ENCODE measurements around the gene VPS37C. TPM values are rescaled to one million over a fixed set of nuclear protein-coding genes. Genes with fewer than 3 reads are reported as not detected.

Gene VPS37C
- total RNA-seq, 6 donors from 2014 or later = 14.7 to 42.0 (median 24.3) TPM

- Histone ChIP-seq H3K36me3 (peaks cover 0 to 22% (median 8%) of the 10 kb centered on the region in 4 donors), H3K4me1 (peaks cover 4 to 32% (median 14%) of the 10 kb centered on the region in 4 donors), H3K27me3 (no peaks in the 10 kb centered on the region), H3K27ac (no peak overlapping the region), H3K4me3 (no peak overlapping the region), H3K9me3 (no peaks in the 10 kb centered on the region)
- DNase-seq (peak in 1 of 2 donors; percentile 85), ATAC-seq (ENCODE audit: low FRiP score in 2 of 2) (peak in 1 of 2 donors; percentile 16)
- TF ChIP-seq EP300 (IDR thresholded peaks at IDR 0.05) (no peak), CTCF (IDR thresholded peaks at IDR 0.05) (no peak), POLR2AphosphoS5 (IDR thresholded peaks at IDR 0.05) (no peak)
- 63 to 81% methylated on average over 3 to 9 of the region's 10 CpGs for WGBS, 2 donors
Observed at GRCh38 chr11:61141601-61142028, 19.6 kb downstream of the VPS37C start.

- ATAC-seq (ENCODE audit: low FRiP score in 2 of 2) (no peak), DNase-seq (no peak)
- peaks cover 4 to 22% (median 11%) of the 10 kb centered on the region in 4 donors for H3K4me1 ChIP-seq
- no peaks in the 10 kb centered on the region for H3K9me3 ChIP-seq
- no peak overlapping the region for H3K4me3 ChIP-seq
- 79 to 81% methylated on average over 3 to 4 of the region's 4 CpGs for WGBS, 2 donors
- H3K27me3 ChIP-seq = no peaks in the 10 kb centered on the region
- H3K36me3 ChIP-seq = peaks cover 0 to 24% (median 8%) of the 10 kb centered on the region in 4 donors
- no peak overlapping the region for H3K27ac ChIP-seq
- no peak for TF ChIP-seq POLR2AphosphoS5 (IDR thresholded peaks at IDR 0.05)
- TF ChIP-seq EP300 (IDR thresholded peaks at IDR 0.05) = no peak
- TF ChIP-seq CTCF (IDR thresholded peaks at IDR 0.05) = no peak
- no peak for TF ChIP-seq POLR2A (IDR thresholded peaks at IDR 0.05)
Observed at GRCh38 chr11:61140416-61140815, 20.8 kb downstream of the VPS37C start.

GRCh38 chr11:61139387-61139786, 21.8 kb downstream of the VPS37C start:
- no peak overlapping the region for H3K27ac ChIP-seq
- no peak overlapping the region for H3K4me3 ChIP-seq
- H3K4me1 ChIP-seq = peaks cover 4 to 22% (median 11%) of the 10 kb centered on the region in 4 donors
- no peaks in the 10 kb centered on the region for H3K27me3 ChIP-seq
- no peaks in the 10 kb centered on the region for H3K9me3 ChIP-seq
- TF ChIP-seq POLR2A (IDR thresholded peaks at IDR 0.05) = no peak
- TF ChIP-seq EP300 (IDR thresholded peaks at IDR 0.05) = no peak
- no peak for TF ChIP-seq CTCF (IDR thresholded peaks at IDR 0.05)
- TF ChIP-seq POLR2AphosphoS5 (IDR thresholded peaks at IDR 0.05) = no peak
- ATAC-seq (ENCODE audit: low FRiP score in 2 of 2) (no peak), DNase-seq (no peak)
- H3K36me3 ChIP-seq = peaks cover 0 to 32% (median 12%) of the 10 kb centered on the region in 4 donors
- 39 to 61% methylated on average over 6 of the region's 6 CpGs for WGBS, 2 donors

DNA sequence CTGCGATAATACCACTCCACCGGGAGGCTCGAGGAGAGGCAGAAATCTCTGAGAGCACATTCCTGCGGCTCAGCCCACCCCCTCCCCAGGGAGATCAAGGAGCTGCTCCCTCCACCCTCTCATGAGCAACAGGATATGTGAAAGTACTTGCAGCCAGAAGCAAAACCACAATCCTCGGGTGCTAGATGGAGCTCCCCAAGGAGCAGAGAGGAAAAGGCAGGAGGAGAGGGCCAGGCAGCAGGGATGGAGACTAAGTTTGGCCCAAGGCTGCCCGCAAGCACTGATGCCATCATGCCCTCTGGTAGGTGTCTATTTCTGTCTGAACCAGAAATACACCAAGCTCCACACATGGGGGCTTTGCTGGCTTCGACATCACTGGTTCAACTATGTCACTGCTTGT, 22.3 kb downstream of the VPS37C start:
- no peaks in the 10 kb centered on the region for H3K9me3 ChIP-seq
- H3K4me3 ChIP-seq = no peak overlapping the region
- H3K4me1 ChIP-seq = peaks cover 4 to 22% (median 11%) of the 10 kb centered on the region in 4 donors
- no peak overlapping the region for H3K27ac ChIP-seq
- H3K27me3 ChIP-seq = no peaks in the 10 kb centered on the region
- 44 to 48% methylated on average over 7 of the region's 7 CpGs for WGBS, 2 donors
- TF ChIP-seq POLR2AphosphoS5 (IDR thresholded peaks at IDR 0.05) (no peak), CTCF (IDR thresholded peaks at IDR 0.05) (no peak), POLR2A (IDR thresholded peaks at IDR 0.05) (no peak), EP300 (IDR thresholded peaks at IDR 0.05) (no peak)
- peaks cover 0 to 37% (median 15%) of the 10 kb centered on the region in 4 donors for H3K36me3 ChIP-seq
- ATAC-seq (ENCODE audit: low FRiP score in 2 of 2) (no peak), DNase-seq (no peak)

DNA sequence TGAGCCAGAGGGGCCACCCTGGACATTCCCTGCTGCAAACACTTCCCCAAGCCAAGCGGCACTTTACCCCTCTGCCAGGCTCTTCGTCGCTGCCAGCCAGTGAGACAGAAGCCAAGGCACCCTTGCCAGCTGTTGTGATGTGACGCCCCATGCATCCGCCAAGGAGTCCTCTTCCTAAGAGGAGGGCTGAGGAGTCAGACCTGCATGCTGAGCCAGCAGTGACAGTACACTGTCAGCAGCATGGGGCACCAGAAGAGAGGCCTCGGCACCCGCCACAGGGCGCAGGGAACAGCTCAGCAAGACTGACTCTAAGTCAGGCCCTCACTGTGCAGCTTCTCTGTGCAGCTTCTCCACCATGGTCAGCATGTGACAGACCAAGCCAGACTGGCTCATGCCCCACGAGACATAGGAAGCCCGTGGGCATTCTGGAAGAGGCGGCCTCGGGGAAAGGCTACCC, 26.4 kb downstream of the VPS37C start:
- no peak overlapping the region for H3K27ac ChIP-seq
- no peaks in the 10 kb centered on the region for H3K9me3 ChIP-seq
- no peaks in the 10 kb centered on the region for H3K27me3 ChIP-seq
- 91 to 93% methylated on average over 8 to 12 of the region's 12 CpGs for WGBS, 2 donors
- no peak overlapping the region for H3K4me3 ChIP-seq
- peaks cover 0 to 69% (median 40%) of the 10 kb centered on the region in 4 donors for H3K36me3 ChIP-seq
- no peak for DNase-seq
- peaks cover 8 to 16% (median 10%) of the 10 kb centered on the region in 4 donors for H3K4me1 ChIP-seq
- TF ChIP-seq EP300 (IDR thresholded peaks at IDR 0.05) (no peak), POLR2AphosphoS5 (IDR thresholded peaks at IDR 0.05) (no peak), POLR2A (IDR thresholded peaks at IDR 0.05) (no peak)
- no peak for ATAC-seq (ENCODE audit: low FRiP score in 2 of 2)

Measured in upper lobe of left lung (tissue), 6 donors.